Renal cortical epithelial cell (primary cell): ENCODE results near the gene TRIM9. TPM values are rescaled to one million over a fixed set of nuclear protein-coding genes. Genes with fewer than 3 reads are reported as not detected.
A peak's percentile ranks its signal among the peaks of the same experiment; 100 is the strongest.

ENCODE experiments used
- DNase-seq: peaks from one replicate; pipeline ENCODE4 v3.0.0-alpha.2; 2011; ENCODE audit warnings: low read depth
- total RNA-seq: library from RNA; depleted of rRNA; stranded (reverse); fragments of >200 nt; gene quantifications from 2 replicates; pipeline ENCODE4 v1.2.3, GENCODE V29; 2014

The TRIM9 gene
- total RNA-seq = 0.69 and 2.9 TPM in 2 replicates

DNA sequence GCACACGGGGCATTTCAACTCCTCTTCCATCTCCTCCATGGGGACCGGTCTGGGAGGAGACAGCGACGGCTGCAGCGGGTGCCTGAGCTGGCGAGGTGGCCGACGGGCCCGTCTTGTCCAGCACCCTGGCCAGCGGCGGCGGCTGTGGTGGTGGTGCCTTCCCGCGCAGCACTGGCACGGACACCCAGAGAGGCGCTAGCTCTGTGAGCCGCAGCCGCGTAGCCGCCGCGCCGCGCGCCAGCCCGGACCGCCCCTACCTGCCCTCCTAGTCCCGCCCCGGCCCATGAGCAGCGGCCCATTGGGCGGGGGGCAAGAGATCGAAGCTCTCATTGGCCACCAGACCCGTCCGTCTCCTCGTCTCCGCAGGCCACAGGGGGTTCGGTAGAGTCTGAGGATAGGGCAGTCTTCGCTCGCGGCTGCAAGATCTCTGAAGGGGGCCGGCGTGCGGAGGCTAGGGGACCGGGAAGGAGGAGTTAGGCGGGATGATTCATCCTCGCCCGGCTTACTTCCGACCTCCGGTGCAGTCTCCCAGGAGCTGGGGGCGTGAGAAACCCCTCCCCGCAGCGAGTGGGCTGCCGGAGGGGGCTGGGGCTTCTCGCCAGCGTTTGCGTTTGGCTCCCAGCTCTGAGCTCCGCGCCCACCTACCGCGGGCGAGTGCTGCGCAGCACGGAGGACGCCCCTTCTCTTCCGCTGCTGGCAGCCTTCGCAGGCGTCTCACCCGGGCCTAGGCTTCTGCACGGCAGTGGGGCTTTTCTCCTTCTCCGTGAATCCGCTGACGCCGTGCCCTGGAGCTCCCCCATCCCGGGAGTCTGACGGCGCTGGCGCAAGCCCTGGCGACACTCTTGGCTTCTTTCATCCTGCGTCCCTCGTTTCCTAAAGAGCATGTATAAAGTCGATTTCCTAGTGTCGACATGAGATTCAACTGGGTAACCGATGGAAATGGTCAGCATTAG, at the start of gene TRIM9:
TSS of gene TRIM9 (minus strand) at position 205 of the 953 bp plus-strand sequence. CDS start at position 39, 166 bp downstream.
- DNase-seq = peak; percentile 90

DNA sequence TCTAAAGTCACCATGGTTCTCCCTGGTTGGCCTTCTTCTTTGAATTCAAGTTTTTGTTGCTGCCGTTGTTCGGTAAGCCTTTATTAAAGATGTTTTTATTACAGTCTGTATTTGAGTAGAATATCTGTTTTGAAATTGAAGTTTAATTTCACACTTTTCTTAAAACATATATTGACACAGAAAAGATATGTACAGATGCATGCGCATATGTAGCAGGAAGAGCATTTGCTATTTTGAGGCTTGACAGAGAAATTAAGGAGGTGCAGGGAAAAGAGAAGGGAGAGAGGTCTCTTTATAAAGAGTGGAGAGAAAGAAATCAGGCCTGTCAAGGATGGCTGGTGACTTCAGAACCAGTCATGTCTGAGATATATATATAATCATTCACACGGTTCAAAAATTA, 46.0 kb upstream of the TRIM9 start:
- DNase-seq = no peak

DNA sequence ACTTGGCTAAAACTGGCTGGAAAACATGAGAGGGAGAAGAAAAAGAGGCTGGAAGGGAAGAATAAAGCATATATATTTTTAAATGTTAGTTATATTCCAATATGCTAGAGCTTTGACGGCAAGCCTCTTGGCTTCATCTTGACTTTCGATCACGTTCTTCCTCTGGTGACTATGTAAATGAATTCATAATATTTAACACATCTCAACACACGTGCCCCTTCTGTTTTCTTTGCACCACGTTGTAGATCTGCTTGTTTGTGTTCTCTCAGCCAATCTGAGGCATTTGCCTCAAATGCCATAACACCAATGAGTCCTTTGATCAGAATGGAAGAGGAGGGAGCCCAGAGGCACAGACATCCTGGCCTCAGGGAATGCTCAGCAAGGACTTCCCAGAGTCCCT, 45.4 kb upstream of the TRIM9 start:
- no peak for DNase-seq

DNA sequence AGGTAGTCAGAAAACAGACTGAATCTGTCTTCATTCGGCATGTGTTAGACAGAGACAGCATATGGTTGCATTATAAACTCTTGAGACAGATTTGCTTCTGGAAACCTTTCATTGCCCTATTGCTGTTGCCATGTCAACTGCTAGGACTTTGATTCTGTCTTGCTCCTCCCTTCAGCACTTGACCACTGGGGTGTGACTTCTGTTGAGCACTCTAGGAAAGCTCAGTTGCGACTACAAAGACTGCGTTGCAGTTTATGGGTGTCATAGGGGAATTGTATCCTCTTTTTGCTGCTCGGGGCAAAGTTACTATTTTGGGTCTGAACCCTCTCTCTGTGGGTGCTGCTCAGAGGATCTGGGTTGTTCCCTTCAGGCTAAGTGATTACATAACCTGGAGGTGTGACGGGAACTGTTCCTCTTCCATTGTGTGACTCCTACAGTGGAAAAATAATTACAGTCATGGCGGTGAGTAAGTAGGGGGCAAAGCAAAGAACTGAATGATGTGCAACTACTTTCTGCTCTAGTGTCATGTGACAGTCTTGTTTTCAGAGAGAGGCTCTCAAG, 44.3 kb upstream of the TRIM9 start:
- peak; percentile 92 for DNase-seq

DNA sequence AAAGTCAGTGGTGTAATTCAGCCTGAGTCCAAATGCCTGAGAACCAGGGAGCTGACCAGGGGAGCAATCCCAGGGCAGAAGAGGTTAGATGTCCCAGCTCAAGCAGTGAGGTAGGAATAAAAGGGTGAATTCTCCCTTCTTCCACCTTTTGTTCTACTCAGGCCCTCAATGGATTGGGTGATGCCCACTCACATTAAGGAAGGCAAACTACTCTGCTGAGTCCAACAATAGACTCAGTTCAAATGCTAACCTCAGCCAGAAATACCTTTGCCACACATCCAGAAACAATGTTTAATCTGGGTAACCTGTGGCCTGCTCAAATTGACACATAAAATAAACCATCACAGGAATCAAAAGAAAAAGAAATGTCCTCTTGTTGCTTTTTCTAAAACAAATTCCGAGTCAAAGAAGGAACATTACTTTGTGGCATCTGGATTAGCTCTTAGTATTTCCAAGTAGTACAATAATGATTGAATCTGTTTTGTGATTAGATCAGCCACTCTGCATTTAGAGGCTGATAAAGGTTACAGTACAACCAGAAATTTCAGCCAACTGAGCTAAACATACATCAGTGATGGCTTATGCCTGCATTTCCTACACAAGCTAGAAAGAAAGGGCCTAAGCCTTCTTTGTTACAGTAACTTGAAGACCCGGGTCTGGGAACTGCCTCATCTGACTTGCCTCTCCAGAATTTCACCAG, 43.6 kb upstream of the TRIM9 start:
- peak; percentile 32 for DNase-seq

DNA sequence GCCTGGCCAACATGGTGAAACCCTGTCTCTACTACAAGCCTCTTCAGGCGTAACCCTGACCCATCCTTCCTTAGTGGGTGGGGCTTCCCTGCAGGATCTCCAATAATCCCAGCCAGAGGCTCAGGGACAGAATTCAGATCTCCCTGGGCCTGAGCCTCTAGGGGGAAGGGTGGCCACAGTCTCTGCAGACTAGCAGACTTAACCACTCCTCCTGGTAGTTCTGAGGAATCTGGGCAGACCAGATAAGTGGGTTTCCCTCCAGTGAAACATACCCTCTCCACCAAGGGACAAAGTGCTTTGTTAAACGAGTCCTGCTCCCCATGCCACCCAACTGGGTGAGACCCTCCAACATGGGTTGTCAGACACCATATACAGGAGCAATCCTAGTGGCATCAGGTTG, 36.6 kb upstream of the TRIM9 start:
- DNase-seq = no peak

DNA sequence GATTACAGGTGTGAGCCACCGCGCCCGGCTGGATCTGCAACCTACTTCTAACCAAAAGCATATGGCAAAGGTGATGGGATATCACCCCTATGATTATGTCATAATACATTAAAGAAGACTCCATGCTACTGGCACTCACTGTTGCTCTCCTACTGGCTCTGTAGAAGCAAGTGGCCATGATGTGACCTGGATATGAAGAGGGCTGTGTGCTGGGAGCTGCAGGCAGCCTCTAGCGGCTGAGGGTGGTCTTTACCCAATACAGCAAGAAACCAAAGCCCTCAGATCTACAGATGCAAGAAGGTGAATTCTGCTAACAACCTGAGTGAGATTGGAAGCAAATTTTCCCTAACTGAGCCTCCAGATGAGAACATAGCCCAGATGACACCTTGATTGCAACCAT, 34.2 kb upstream of the TRIM9 start:
- DNase-seq = no peak

DNA sequence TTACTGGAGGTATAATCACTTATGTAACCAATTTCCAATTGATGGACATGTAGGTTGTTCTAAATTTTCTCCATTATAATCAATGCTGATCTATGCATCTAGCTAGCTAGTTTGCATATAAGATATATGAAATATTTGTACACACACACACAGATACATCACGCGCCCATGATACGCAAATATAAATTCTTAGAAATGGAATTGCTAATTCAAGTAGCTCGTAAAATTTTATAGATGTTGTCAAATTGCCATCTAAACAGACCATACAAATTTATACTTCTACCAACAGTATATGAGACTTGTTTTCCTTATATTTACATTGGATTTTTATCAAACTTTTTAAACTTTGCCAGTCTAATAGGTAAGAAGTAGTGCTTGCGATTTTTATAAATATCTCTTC, 29.1 kb upstream of the TRIM9 start:
- DNase-seq = no peak

DNA sequence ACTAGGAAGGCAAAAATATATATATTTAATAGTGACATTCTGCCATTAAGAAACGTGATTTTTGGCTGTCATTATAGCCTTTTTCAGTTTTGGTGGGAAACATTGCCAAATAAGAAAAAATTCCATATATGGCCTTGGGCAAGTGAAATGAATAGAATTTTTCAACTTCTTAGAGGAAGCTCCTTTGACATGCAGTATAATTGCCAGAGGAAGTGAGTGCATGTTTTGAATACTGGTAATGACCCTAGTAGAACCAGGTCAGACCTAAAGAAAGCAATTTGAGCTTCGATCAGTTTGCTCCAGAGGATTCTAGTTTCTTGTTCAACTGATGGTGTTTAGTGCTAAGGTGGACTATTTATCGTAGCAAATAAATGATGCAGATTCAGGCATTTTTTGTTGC, 26.2 kb upstream of the TRIM9 start:
- no peak for DNase-seq

DNA sequence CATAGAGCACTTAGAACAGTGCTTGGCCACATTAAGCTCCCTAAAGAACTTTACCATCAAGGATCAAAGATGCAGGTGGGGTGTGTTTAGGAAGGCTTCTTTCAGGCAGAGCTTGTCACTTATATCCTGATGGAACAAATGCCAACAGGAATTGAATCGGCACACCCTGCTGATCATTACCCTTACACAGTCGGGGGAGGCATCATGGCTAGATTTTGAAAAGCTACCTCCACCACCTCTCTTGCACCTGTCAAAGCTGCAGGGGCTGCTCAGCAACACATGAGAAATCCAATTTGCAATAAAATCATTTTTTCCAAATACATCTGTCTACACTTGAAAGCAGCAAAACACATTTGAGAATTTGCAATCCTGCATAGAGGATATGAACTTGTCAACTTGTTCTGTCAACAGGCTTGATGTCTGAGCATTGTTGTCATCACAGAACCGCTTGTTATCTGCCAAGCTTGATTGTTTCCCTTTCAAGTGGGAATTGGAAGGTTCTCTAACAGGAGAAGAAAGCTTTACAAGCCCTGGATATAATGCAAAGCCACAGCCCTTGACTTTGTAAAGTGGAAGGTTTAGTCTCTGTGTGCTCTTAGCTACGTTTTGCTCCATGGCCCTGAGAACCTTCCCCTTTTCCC, 24.6 kb upstream of the TRIM9 start:
- DNase-seq = no peak

DNA sequence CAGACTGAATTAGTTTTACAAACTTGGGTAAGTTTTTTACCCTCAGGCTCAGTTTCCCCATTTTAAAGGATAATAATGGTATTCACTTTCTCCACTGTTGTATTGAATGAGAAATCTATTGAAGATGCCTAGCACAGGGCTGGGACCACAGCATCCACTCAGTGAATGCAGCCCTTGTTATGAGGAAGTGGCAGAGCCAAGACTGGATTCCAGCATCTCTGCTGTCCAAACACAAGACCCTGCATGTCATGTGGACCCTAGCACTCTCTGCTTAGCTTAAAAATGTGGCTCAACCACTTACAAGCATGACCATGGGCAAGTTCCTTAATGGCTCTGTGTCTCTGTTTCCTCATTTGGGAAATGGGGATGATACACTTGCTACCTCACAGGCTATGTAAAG, 24.1 kb upstream of the TRIM9 start:
- no peak for DNase-seq

DNA sequence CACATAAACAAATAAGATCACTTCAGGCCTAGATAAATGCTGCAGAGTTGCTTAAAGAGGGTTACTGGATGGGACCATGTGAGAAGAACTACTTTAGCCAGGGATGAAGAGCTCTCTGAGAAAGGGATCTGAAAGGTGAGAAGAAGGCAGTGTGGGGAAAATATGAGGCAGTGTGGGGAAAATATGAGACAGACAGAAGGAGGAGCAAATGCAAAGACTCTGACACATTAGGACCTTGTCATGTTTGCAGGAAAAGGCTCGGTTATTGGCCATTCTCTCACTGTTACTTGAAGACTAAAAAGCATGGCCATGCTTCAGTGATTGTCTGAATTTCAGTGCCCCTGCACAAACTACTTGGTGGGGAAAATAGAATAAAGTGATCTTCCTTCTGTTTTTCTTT, 22.7 kb upstream of the TRIM9 start:
- DNase-seq = no peak

DNA sequence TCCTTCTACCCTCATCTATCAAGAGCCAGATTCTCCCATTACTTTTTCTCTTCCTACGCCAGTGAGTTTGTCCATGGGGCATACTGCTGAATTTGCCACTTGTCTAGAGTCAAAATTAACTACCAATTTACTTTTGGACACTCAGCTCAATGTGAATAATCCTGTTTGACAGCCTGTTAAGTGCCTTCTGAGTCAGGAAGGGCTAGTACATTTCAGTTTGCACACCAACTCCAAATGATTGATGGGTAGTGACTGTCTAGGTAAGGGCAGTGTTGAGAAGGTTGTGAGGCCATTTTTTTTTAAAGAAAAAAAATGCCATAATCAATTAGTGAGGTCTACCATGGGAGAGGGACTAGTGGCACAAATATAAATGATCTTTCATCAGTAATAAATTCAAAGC, 21.8 kb upstream of the TRIM9 start:
- DNase-seq = no peak

DNA sequence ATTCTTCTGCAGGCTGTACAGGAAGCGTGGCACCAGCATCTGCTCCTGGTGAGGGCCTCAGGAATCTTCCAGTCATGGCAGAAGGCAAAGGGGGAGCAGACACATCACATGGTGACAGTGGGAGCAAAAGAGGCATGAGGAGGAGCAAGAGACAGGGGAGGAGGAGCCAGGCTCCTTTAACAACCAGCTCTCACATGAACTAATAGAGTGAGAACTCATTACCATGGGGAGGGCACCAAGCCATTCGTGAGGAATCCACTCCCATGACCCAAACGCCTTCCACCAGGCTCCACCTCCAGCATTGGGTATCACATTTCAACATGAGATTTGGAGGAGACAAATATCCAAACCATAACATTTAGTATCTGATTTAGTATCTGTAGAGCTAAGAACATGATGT, 14.7 kb upstream of the TRIM9 start:
- DNase-seq = no peak

DNA sequence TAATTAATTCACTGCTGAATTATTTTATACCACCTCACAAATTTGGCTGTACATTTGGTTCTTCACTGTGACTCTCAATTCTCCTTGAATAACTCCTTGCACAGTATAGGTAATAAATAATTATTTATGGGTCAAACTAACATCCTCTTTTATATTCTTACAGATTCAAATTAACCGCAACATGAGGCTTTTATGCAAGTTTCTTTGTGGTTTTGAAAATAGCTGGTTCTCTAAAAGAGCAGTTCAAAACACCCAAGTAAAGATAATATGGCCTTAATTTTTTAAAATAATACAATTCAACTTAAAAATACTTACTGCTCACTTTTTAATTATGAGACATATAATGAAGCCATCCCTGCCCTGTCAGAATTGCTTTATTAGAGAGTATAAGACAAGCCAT, 12.9 kb upstream of the TRIM9 start:
- DNase-seq = no peak

DNA sequence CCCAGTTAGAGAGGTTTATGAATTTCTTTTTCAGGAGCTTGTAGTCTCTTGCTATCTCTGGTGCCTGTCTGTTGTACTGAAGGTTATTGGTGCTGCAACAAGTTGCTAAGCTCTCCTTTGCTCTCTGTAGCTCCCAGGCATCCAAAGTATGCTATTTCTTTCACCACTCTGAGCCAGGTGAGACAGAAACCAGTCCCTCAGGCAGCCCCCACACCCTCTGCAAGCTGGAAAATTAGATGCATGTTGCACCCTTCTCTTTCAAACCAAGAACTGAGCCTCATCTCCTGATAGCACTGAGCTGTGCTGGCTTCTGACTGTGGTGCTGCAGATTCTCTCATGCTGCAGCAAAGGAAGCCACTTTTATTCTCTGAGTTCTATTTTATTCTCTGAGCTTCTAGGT, 9.6 kb upstream of the TRIM9 start:
- DNase-seq = no peak

DNA sequence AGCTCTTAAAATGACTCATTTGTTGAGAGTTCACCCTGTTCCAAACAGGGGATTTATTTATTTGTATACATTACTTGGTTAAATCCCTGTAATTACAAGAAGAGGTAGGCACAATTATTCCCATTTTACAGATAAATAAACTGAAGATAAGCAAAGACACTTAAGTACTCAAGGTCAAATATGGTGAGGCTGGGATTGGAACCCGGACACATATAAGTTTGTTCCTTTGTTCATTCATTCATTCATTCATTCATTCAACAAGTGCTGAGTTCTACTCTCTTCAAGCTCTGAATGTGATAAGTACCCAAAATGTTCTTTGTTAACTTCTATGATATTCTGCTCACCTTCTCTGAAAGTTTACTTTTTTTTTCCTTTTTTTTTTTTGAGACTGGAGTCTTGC, 2.4 kb upstream of the TRIM9 start:
- no peak for DNase-seq

DNA sequence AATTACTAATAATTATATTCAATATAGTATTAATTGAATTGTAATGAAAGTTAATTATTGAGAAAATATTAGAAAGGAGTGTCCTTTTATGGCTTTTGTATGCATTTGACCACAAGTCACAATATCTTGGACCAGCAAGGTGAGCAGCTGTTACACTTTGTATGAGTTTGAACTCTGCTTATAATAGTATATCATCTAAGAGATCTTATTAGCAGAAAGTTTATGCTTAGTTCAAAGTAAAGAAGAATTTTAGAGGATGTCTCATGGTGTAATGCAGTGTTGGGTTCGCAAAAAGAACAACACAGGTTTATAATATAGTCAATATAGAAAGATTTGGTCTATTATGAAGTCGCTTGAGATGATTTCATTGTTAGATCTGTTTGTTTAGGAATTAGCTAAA, 2.0 kb upstream of the TRIM9 start:
- DNase-seq = no peak

DNA sequence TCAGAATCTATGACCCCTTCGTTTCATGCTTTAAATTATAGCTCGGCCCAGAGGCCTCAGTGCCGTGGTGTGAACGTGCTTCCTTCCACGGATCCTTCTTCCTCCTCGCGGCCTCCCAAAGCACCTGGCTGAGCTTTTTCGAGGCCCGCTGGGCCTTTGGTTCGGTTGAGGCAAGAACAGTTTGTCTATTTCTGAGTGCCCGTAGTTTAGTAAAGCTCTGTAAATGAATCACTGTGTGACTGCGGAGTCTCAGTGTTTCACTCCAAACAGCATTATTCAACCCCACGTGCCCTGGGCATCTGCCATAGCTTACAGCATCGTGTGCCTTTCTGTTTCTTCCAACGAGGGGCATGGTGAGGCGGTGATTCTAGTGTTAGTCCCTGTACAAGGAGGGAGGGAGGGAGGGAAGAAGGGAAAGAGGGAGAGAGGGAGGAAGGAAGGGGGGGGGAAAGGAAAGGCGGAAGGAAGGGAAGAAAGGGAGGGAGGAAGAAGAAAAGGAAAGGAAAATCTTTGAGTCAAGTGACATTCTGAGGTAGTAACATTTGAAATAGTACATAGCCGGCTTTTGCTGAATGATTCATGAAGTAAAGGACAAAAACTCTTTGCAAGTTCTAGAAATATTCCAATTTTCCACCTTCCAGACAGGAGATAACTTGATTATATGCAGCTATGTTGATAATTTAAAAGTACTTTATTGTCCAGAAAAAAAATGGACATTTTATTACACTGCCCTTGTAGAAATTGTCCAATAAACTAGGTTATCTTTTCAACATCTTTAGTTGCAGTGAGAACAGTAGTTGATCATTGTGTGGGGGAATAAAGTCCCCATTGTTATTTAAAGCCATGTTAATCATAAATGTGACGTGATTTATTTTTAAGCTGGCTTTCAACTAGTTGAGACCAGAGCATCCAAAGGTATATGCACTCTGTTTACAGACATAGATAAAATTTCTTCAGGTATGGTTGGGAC, 1.2 kb upstream of the TRIM9 start:
- DNase-seq = peak; percentile 87

DNA sequence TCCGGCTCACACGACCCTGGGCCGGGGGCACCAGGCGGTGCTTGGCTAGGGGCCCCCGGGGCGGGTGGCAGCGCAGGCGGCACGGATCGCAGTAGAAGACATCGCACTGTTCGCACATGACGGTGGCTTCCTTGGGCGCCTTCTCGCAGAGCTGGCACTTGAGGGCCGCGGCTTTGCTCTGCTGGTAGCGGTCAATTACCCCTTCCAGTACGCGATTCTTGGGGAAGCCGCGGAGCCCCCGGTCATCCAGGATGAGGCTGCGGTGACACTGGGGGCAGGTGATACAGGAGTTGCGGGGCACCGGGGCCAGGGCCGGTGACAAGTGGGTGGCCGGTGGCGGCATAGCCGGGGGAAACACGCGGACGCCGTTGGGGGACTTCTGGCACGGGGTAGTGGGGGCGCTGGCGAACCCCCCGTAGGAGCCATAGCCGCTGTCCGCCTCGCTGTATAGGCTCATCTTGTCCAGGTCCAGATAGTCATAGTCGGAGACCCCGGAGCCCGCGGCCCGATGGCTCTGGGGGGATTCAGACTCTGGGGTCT, 553 bp downstream of the TRIM9 start:
- DNase-seq = no peak
